ENCODE measurements around the gene ERV3-1. TPM values are rescaled to one million over a fixed set of nuclear protein-coding genes. Genes with fewer than 3 reads are reported as not detected.
"Not testable (repeated sequence)": the region's sequence is repeated elsewhere in the genome, so short reads cannot be mapped to it uniquely, and the experiment has no call there.

Gene ERV3-1
- total RNA-seq, 4 donors from 2014 or later = 11.0 to 34.1 (median 25.1) TPM

- no peak for TF ChIP-seq CTCF (IDR thresholded peaks at IDR 0.05)
- DNase-seq (ENCODE audit: low spot score in 2 of 2) = no peak
- WGBS, 2 donors = 85 to 92% methylated on average over 7 of the region's 7 CpGs
- H3K4me3 ChIP-seq (ENCODE audit: low read depth, poor library complexity, severe bottlenecking) = no peak overlapping the region
- intact Hi-C loops (cut with DNase I; ENCODE audit: low total_unique reads) = no loop called here
These were observed 16.3 kb downstream of the ERV3-1 start for GRCh38 chr7:64990216-64990615.

- no peak overlapping the region for H3K4me3 ChIP-seq (ENCODE audit: low read depth, poor library complexity, severe bottlenecking)
- intact Hi-C loops (cut with DNase I; ENCODE audit: low total_unique reads) = no loop called here
- no peak for DNase-seq (ENCODE audit: low spot score in 2 of 2)
- TF ChIP-seq POLR2A (IDR thresholded peaks at IDR 0.05) = no peak
- no peak for TF ChIP-seq CTCF (IDR thresholded peaks at IDR 0.05)
- 96 to 97% methylated on average over 5 of the region's 5 CpGs for WGBS, 2 donors
These were observed 27.8 kb downstream of the ERV3-1 start for GRCh38 chr7:64978497-64979203.

- intact Hi-C loops (cut with DNase I; ENCODE audit: low total_unique reads) = no loop called here
- H3K4me3 ChIP-seq (ENCODE audit: low read depth, poor library complexity, severe bottlenecking) = no peak overlapping the region
- no peak for DNase-seq (ENCODE audit: low spot score in 2 of 2)
- no peak for TF ChIP-seq CTCF (IDR thresholded peaks at IDR 0.05)
- TF ChIP-seq POLR2A (IDR thresholded peaks at IDR 0.05) = no peak
These were observed 40.9 kb downstream of the ERV3-1 start for GRCh38 chr7:64965594-64965993.

DNA sequence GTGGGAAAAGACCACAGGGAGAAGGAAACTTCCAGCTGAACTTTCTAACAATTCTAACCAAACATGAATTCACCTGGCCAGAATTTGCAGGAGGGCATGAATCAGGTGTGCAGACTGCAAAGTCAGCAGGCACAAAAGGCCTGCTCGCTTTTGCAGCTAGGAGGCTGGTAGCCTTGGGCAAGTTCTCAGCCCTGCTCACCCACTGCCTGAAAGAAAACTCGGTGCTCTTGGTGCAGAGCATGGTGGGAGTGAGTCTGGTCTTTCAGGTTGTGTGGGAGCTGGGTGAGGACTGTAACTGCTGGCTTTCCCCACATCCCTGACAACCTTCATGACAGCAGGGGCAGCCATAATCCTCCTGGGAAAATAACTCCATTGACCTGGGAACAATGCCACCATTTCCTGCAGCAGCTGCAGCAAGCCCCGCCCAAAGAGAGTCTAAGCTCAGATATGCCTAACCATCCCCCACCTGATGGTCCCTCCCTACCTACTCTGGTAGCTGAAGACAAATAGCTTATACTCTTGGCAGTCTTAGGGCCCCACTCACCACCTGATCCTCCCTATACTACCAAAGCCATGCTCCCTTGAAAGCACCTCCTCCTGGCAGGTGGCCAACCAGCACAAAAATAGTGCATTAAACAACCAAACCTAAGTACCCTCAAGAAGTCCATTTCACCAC lies 47.3 kb downstream of the ERV3-1 start:
- TF ChIP-seq POLR2A (IDR thresholded peaks at IDR 0.05) (no peak), CTCF (IDR thresholded peaks at IDR 0.05) (no peak)
- no peak for DNase-seq (ENCODE audit: low spot score in 2 of 2)
- 85 to 87% methylated on average over 3 of the region's 3 CpGs for WGBS, 2 donors
- no peak overlapping the region for H3K4me3 ChIP-seq (ENCODE audit: low read depth, poor library complexity, severe bottlenecking)
- intact Hi-C loops (cut with DNase I; ENCODE audit: low total_unique reads) = no loop called here

DNA sequence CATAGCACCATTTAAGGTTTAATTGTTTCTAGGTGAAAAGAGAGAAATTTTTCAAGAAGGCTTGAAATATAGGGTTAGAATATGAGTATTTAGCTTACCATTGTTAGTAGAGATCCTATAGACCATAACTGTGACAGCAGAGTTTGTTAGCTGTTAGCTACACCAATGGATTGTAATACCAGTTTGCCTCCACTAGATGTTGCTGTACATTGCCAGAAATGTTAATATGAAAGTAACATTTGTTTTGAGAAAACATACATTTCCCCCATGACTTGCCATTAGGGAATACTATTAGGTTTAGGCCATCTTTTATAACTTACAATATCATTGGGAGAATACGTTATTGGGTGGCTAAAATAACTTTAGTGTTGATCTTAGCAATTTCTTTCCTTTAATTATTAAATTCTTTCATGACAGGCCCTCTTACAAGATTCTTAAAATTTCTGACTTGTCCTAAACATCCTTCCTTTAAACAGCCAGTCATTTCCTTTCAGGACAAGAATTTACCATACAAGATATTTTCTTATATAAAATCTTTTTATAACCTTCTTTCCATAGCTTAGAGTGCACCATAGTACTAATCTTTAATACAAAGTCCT lies 55.1 kb downstream of the ERV3-1 start:
- DNase-seq (ENCODE audit: low spot score in 2 of 2) = no peak
- TF ChIP-seq CTCF (IDR thresholded peaks at IDR 0.05) = no peak
- no peak for TF ChIP-seq POLR2A (IDR thresholded peaks at IDR 0.05)
- 14 to 33% methylated on average over 1 of the region's 1 CpG for WGBS, 2 donors
- intact Hi-C loops (cut with DNase I; ENCODE audit: low total_unique reads) = no loop called here
- H3K4me3 ChIP-seq (ENCODE audit: low read depth, poor library complexity, severe bottlenecking) = no peak overlapping the region

GRCh38 chr7:64950673-64951072 lies 55.8 kb downstream of the ERV3-1 start:
- intact Hi-C loops (cut with DNase I; ENCODE audit: low total_unique reads); DNase-seq (ENCODE audit: low spot score in 2 of 2): not testable (repeated sequence)
- 10 to 38% methylated on average over 9 of the region's 9 CpGs for WGBS, 2 donors

GRCh38 chr7:64948774-64949173 lies 57.7 kb downstream of the ERV3-1 start:
- 63 to 69% methylated on average over 1 of the region's 1 CpG for WGBS, 2 donors
- intact Hi-C loops (cut with DNase I; ENCODE audit: low total_unique reads); H3K4me3 ChIP-seq (ENCODE audit: low read depth, poor library complexity, severe bottlenecking); DNase-seq (ENCODE audit: low spot score in 2 of 2): not testable (repeated sequence)

More at GRCh38 chr7:64950673-64951072, 55.8 kb downstream of the ERV3-1 start:
- H3K4me3 ChIP-seq (ENCODE audit: low read depth, poor library complexity, severe bottlenecking) = not testable (repeated sequence)
